ENCODE data around the gene C3orf62. TPM values are rescaled to one million over a fixed set of nuclear protein-coding genes. Genes with fewer than 3 reads are reported as not detected.
"Not testable (repeated sequence)": the region's sequence is repeated elsewhere in the genome, so short reads cannot be mapped to it uniquely, and the experiment has no call there.

The C3orf62 gene
- polyA plus RNA-seq, 1 donor, result 9.0 TPM

- no peak for DNase-seq (ENCODE audit: low read depth)
These were observed 7.4 kb downstream of the C3orf62 start for GRCh38 chr3:49269443-49270155.

GRCh38 chr3:49266410-49267095 is 10.5 kb downstream of the C3orf62 start:
- DNase-seq (ENCODE audit: low read depth), result peak; percentile 55

DNA sequence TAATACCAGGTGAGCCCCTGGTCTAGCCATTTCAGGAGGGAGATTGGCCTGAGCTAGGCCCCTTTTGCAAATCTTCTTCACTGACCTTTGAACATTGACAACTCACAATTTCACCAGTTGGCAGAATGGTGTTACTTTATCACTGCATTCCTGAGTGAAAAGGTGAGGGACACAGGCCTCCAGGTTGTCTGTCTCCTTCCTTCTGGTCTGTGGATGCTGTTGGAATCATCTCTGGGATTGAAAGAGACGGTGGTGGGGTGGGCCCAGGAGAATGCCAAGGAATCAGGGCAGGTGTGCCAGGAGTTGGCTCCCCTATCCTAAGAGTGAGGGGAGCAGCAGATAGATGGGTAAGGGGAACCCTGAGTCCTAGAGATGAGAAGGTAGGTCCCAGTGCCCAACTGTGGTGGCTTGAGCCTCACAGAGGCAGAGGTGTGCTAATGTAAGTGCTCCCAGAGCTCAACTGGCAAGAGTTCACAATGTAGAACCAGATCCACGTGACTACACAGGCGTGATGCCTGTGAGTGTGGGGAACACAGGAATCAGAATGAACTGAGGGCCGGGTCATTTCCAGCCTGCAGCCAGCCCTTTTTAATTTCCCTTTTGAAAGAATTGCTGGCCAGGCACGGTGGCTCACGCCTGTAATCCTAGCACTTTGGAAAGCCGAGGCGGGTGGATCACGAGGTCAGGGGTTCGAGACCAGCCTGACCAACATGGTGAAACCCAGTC is 11.2 kb downstream of the C3orf62 start:
- DNase-seq (ENCODE audit: low read depth), result no peak

DNA sequence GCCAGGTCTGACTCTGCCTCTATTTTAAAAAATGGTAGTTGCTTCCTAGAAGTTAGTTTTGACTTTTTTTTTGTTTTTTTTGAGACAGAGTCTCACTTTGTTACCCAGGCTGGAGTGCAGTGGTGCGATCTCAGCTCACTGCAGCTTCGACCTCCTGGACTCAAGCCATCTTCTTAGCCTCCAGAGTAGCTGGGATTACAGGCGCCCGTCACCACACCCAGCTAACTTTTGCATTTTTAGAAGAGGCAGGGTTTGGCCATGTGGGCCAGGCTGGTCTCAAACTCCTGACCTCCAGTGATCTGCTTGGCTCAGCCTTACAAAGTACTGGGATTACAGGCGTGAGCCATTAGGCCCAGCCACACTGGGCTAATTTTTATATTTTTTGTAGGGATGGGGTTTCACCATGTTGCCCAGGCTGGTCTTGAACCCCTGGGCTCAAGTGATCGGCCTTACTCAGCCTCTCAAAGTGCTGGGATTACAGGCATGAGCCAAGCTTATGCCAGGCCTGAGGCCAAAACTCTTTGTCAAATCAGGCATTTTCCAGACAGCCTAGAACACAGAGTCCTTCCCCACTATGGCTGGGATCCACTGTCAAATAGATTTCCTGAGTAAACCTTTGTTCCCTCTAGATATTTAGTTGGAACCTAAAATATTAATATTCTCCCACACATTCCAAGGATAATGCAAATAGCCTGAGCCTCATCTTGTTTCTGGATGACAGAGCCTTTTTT is 13.7 kb downstream of the C3orf62 start:
- no peak for DNase-seq (ENCODE audit: low read depth)

DNA sequence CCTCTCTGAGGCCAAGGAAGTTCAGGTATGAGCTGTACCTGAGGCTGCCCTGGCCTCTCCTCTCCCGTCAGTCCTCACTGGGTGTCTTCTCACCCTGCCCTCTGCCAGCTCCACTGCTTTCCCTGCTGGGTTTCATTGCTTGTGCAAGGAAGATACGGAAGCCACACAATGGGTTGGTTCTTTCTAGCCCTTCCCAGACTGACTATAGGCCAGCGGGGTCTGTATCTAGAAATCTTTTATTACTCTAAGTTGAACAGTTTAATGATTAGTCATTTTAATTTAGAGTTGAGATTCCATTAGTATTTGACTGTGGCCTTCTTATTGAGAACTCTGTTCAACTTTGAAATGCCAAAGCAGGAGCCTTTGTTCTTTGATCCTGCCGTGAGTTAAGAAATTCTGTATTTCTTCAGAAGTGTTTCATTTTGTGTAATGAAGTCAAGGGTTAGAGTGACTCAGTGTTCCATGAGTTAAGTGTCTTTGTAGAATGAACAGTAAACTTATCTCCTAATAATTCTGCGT is 16.2 kb downstream of the C3orf62 start:
- DNase-seq (ENCODE audit: low read depth), result no peak

DNA sequence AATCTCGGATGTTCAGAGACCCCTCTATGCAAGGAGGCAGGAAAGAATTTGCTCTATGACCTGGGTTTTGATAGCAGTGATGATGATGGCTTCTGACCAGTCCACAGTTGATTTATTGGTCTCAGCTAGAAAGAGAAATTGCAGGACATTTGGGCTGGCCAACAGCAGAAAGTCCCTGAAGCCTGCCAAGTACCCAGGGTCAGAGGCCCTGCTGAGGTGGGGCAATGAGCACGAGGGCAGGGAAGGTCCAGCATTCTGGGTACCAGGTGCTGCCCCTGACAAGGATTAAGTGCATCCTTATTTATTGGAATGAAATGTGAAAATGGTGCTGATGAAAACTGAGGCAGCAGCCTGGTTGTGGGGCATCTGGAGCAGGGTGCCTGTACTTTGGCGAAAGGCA is 19.8 kb downstream of the C3orf62 start:
- DNase-seq (ENCODE audit: low read depth), result no peak

- no peak for DNase-seq (ENCODE audit: low read depth)
These were observed 21.1 kb downstream of the C3orf62 start for GRCh38 chr3:49255718-49256511.

GRCh38 chr3:49255112-49255511 is 21.9 kb downstream of the C3orf62 start:
- no peak for DNase-seq (ENCODE audit: low read depth)

GRCh38 chr3:49253512-49253911 is 23.5 kb downstream of the C3orf62 start:
- no peak for DNase-seq (ENCODE audit: low read depth)

GRCh38 chr3:49248840-49249227 is 28.2 kb downstream of the C3orf62 start:
- no peak for DNase-seq (ENCODE audit: low read depth)

DNA sequence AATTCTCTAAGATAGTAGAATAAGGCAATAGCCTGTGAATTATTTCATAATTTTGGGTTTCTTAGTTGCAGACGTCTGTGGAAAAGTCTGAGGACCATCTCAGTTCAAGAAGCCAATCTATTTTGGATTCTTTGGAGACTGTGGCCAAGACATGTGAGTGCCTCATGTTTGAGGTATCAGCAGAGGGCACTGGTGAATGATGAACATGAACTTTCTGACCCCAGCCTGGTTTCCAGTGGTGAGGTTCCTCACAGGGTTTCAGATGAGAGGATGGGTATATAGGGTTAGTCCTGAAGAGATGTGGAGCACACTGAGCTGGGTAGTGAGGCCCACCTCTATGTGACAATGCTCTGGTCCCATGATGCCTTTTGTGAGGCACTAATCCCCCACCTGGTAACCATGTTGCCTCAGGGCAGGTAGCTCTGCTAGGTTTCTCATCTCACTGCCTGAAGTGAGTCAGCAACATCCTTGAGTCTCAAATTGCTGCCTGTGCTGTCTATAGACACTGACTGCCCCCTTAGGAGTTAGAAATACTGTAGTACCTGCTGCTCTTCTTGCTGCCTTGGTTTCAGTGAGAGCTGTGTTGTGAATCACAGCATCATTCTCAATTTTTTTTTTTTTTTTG is 32.3 kb downstream of the C3orf62 start:
- DNase-seq (ENCODE audit: low read depth), result no peak

DNA sequence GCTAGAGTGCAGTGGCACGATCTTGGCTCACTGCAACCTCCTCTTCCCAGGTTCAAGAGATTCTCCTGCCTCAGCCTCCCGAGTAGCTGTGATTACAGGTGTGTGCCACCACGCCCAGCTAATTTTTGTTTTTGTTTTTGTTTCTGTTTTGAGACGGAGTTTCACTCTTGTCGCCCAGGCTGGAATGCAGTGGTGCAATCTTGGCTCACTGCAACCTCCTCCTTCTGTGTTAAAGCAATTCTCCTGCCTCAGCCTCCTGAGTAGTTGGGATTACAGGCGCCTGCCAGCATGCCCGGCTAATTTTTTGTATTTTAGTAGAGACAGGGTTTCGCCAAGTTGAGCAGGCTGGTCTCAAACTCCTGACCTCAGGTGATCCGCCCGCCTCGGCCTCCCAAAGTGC is 36.9 kb downstream of the C3orf62 start:
- DNase-seq (ENCODE audit: low read depth), result not testable (repeated sequence)

DNA sequence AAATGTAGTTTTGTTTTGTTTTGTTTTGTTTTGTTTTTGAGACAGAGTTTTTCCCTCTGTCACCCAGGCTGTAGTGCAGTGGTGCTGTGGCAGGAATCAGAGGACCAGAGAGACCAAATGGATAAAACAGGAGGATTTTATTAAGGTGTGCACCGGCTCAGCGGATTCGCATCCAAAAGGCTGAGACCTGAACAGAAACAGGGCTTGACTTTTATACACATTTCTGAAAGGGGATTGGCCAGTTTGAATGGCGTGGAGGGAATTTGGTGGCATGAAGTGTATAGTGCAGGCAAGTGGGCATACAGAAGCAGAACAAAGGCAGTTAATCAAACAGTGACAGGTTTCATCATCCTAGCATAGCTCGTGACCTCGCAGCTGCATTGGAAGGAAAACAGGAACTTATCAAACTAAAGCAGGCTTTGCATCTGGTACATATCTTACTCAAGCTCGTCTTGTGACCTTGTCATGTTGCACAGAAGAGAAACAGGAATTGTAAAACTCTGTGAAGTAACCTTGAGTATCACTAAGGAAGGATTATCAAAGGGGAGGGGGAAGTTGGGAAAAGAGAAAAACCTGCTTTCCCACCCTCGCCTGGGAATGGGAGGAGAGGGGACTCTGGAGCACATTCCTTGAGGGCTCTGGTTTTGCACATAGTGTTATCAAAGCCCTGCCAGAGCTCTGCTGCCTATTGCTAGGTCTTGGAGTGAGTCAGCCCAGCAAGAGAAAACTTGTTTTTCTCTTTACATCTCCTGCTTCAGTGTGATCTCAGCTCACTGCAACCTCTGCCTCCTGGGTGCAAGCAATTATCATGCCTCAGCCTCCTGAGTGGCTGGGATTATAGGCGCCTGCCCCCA is 38.5 kb downstream of the C3orf62 start:
- no peak for DNase-seq (ENCODE audit: low read depth)

GRCh38 chr3:49237344-49237743 is 39.7 kb downstream of the C3orf62 start:
- no peak for DNase-seq (ENCODE audit: low read depth)

DNA sequence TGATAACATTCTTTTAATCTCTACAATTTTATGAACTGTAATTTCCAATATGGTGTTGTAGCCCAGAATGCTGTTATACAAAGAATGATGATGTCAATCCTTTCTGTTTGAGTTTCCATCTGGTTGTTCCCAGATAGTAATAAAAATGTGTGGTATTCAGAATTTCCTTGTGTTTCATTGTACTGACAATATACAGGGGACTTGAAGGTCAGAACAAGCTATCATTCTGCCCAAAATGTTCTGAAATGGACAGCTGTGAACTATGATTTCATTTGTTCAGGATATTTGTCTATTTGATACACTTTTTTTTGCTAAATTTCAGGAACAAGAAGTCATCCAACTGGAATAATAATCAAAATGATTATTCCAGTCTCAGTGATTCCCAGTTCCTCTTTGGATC is 40.8 kb downstream of the C3orf62 start:
- DNase-seq (ENCODE audit: low read depth), result no peak

GRCh38 chr3:49228817-49229216 is 48.2 kb downstream of the C3orf62 start:
- not testable (repeated sequence) for DNase-seq (ENCODE audit: low read depth)

- no peak for DNase-seq (ENCODE audit: low read depth)
These were observed 55.0 kb downstream of the C3orf62 start for GRCh38 chr3:49222002-49222401.

- DNase-seq (ENCODE audit: low read depth), result not testable (repeated sequence)
These were observed 56.0 kb downstream of the C3orf62 start for GRCh38 chr3:49220985-49221563.

- no peak for DNase-seq (ENCODE audit: low read depth)
These were observed 57.9 kb downstream of the C3orf62 start for GRCh38 chr3:49219132-49219531.
